ENCODE results near the gene PCDH9.

PCDH9 gene, protein sequence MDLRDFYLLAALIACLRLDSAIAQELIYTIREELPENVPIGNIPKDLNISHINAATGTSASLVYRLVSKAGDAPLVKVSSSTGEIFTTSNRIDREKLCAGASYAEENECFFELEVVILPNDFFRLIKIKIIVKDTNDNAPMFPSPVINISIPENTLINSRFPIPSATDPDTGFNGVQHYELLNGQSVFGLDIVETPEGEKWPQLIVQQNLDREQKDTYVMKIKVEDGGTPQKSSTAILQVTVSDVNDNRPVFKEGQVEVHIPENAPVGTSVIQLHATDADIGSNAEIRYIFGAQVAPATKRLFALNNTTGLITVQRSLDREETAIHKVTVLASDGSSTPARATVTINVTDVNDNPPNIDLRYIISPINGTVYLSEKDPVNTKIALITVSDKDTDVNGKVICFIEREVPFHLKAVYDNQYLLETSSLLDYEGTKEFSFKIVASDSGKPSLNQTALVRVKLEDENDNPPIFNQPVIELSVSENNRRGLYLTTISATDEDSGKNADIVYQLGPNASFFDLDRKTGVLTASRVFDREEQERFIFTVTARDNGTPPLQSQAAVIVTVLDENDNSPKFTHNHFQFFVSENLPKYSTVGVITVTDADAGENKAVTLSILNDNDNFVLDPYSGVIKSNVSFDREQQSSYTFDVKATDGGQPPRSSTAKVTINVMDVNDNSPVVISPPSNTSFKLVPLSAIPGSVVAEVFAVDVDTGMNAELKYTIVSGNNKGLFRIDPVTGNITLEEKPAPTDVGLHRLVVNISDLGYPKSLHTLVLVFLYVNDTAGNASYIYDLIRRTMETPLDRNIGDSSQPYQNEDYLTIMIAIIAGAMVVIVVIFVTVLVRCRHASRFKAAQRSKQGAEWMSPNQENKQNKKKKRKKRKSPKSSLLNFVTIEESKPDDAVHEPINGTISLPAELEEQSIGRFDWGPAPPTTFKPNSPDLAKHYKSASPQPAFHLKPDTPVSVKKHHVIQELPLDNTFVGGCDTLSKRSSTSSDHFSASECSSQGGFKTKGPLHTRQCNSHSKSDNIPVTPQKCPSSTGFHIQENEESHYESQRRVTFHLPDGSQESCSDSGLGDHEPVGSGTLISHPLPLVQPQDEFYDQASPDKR (N-terminal part only)

GRCh38 chr13:67229481-67230403 is at the start of gene PCDH9:
Gene PCDH9 (minus strand): TSS chr13:67230336. CDS start chr13:67228440, 1,896 bp downstream.
- Histone ChIP-seq H3K79me2 (ENCODE audit: insufficient read depth, low read length) (peaks cover 57% of the 10 kb centered on the region), H3K9me2 (replicated peaks; ENCODE audit: insufficient read depth, low read length) (no peaks in the 10 kb centered on the region), H3K4me3 (ENCODE audit: insufficient read depth, low read length, poor library complexity, severe bottlenecking) (peak within 1 kb of the TSS; percentile 91), H3K27ac (ENCODE audit: low read depth, low read length) (peak within 1 kb of the TSS; percentile 75), H3K27me3 (ENCODE audit: low read length) (no peaks in the 10 kb centered on the region), H2AFZ (ENCODE audit: low read depth, low read length, severe bottlenecking) (peak within 1 kb of the TSS; percentile 78), H3K4me2 (ENCODE audit: low read depth, low read length, poor library complexity, severe bottlenecking) (peak within 1 kb of the TSS; percentile 94), H3F3A (ENCODE audit: insufficient read depth) (peaks cover 20% of the 10 kb centered on the region), H3K9me3 (ENCODE audit: insufficient read depth, low read length) (no peaks in the 10 kb centered on the region), H3K36me3 (ENCODE audit: low read length) (peaks cover 13% of the 10 kb centered on the region; the same call in 1 of the 2 replicates), H3K9ac (ENCODE audit: low read length) (peak within 1 kb of the TSS; percentile 94), H4K20me1 (ENCODE audit: low read depth, low read length) (no peaks in the 10 kb centered on the region; the same call in 1 of the 2 replicates)
- TF ChIP-seq CTCF (IDR thresholded peaks at IDR 0.05; ENCODE audit: insufficient read depth, low read length, poor library complexity, severe bottlenecking) (no peak), EZH2phosphoT487 (conservative IDR thresholded peaks at IDR 0.05; ENCODE audit: low read length) (no peak)

DNA sequence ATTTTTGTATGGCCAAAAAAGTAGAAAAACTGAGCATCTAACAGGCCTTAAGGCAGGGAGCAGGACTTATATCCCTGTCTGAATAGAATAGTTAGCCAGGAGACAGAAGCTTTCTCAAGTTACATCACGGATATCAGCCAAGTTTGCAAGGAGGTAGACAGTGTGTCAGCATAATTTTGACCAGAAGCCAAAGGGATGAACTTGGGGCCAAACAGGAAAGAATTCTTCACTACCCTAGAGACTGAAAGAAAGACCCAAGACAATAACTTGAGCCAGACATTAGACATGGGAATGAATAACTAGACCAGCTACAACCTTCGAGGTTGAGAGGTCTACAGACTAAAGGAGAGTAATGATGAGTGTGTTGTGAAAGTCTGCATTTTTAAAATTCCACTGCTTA is 48.1 kb upstream of the PCDH9 start:
- Histone ChIP-seq H3K9me2 (replicated peaks; ENCODE audit: insufficient read depth, low read length) (no peaks in the 10 kb centered on the region), H3F3A (ENCODE audit: insufficient read depth) (no peaks in the 10 kb centered on the region), H3K27me3 (ENCODE audit: low read length) (no peaks in the 10 kb centered on the region), H3K9me3 (ENCODE audit: insufficient read depth, low read length) (no peaks in the 10 kb centered on the region), H3K4me3 (ENCODE audit: insufficient read depth, low read length, poor library complexity, severe bottlenecking) (no peak overlapping the region), H3K9ac (ENCODE audit: low read length) (no peak overlapping the region), H3K4me2 (ENCODE audit: low read depth, low read length, poor library complexity, severe bottlenecking) (no peak overlapping the region), H4K20me1 (ENCODE audit: low read depth, low read length) (no peaks in the 10 kb centered on the region), H3K36me3 (ENCODE audit: low read length) (no peaks in the 10 kb centered on the region), H2AFZ (ENCODE audit: low read depth, low read length, severe bottlenecking) (no peak overlapping the region), H3K79me2 (ENCODE audit: insufficient read depth, low read length) (no peaks in the 10 kb centered on the region), H3K27ac (ENCODE audit: low read depth, low read length) (no peak overlapping the region)
- TF ChIP-seq EZH2phosphoT487 (conservative IDR thresholded peaks at IDR 0.05; ENCODE audit: low read length) = no peak
- no peak for TF ChIP-seq CTCF (IDR thresholded peaks at IDR 0.05; ENCODE audit: insufficient read depth, low read length, poor library complexity, severe bottlenecking)

DNA sequence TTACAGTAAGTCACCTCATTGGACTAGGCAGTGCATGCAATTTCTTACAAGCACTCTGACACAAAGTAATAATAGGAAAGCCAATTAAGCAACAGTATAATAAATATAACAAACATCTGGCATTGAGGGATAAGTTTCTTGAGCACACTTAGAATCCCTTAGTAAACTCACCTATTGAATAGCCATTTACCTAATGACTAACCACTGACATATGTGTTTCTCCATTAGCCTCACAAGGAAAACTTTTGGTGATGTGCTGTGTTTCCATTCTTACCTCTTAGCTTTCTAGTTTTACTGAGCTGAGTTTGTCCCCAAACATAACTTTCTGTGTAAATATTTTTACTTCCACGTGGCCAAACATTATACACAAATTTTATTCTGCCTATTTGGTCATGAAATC is 47.4 kb upstream of the PCDH9 start:
- Histone ChIP-seq H2AFZ (ENCODE audit: low read depth, low read length, severe bottlenecking) (no peak overlapping the region), H3K27me3 (ENCODE audit: low read length) (no peaks in the 10 kb centered on the region), H3K4me3 (ENCODE audit: insufficient read depth, low read length, poor library complexity, severe bottlenecking) (no peak overlapping the region)

More for the DNA sequence above, 47.4 kb upstream of the PCDH9 start:
- Histone ChIP-seq H3K4me2 (ENCODE audit: low read depth, low read length, poor library complexity, severe bottlenecking) (no peak overlapping the region), H3K36me3 (ENCODE audit: low read length) (no peaks in the 10 kb centered on the region), H3K27ac (ENCODE audit: low read depth, low read length) (no peak overlapping the region), H3K9ac (ENCODE audit: low read length) (no peak overlapping the region), H3F3A (ENCODE audit: insufficient read depth) (no peaks in the 10 kb centered on the region), H3K9me3 (ENCODE audit: insufficient read depth, low read length) (no peaks in the 10 kb centered on the region), H3K9me2 (replicated peaks; ENCODE audit: insufficient read depth, low read length) (no peaks in the 10 kb centered on the region), H4K20me1 (ENCODE audit: low read depth, low read length) (no peaks in the 10 kb centered on the region), H3K79me2 (ENCODE audit: insufficient read depth, low read length) (no peaks in the 10 kb centered on the region)
- TF ChIP-seq EZH2phosphoT487 (conservative IDR thresholded peaks at IDR 0.05; ENCODE audit: low read length) (no peak), CTCF (IDR thresholded peaks at IDR 0.05; ENCODE audit: insufficient read depth, low read length, poor library complexity, severe bottlenecking) (no peak)

Measured in SU-DHL-6 (cell line).